K562 (cell line): ENCODE results near the gene E2F2. TPM values are rescaled to one million over a fixed set of nuclear protein-coding genes. Genes with fewer than 3 reads are reported as not detected.
A peak's percentile ranks its signal among the peaks of the same experiment; 100 is the strongest.

ENCODE experiments used
- DACH1 ChIP-seq: fragments of 450-650 bp; IDR thresholded peaks from 2 replicates; pipeline ENCODE4 v1.6.1; 2018; ENCODE audit not compliant: partially characterized antibody
- FUS ChIP-seq: fragments of 200-400 bp; formaldehyde crosslinking; optimal IDR thresholded peaks from 2 replicates; pipeline ENCODE3; 2017; ENCODE audit warnings: low read depth, low read length
- HSF4 ChIP-seq: fragments of 250-450 bp; sonication (Bioruptor Pico); IDR thresholded peaks from 2 replicates; pipeline ENCODE4 v2.1.2; 2022; ENCODE audit warnings: mild to moderate bottlenecking, moderate library complexity, borderline replicate concordance
- IRF9 ChIP-seq: fragments of 450-650 bp; IDR thresholded peaks from 2 replicates; pipeline ENCODE4 v1.6.1; 2016; ENCODE audit warnings: missing biosample characterization, missing genetic modification characterization
- MAFK ChIP-seq: IDR thresholded peaks from 2 replicates; pipeline ENCODE4 v1.6.1; 2011; ENCODE audit warnings: low read length, improper control_type of control experiment
- MBD1 ChIP-seq: fragments of 250-450 bp; sonication (Bioruptor Pico); IDR thresholded peaks from 2 replicates; pipeline ENCODE4 v1.8.0; 2022; ENCODE audit warnings: inconsistent platforms
- MCM2 ChIP-seq: fragments of 450-650 bp; IDR thresholded peaks from 2 replicates; pipeline ENCODE4 v1.6.1; 2017; ENCODE audit warnings: low read depth, mild to moderate bottlenecking
- MCM3 ChIP-seq: fragments of 450-650 bp; IDR thresholded peaks from 2 replicates; pipeline ENCODE4 v1.6.1; 2016
- MED1 ChIP-seq: sonication (generic); formaldehyde crosslinking; IDR thresholded peaks from 2 replicates; pipeline ENCODE4 v1.8.1; 2023; ENCODE audit warnings: missing genetic modification reagents, borderline replicate concordance
- NFIC ChIP-seq: fragments of 450-650 bp; IDR thresholded peaks from 2 replicates; pipeline ENCODE4 v1.6.1; 2017; ENCODE audit warnings: mild to moderate bottlenecking, inconsistent platforms
- SIN3A ChIP-seq, 2 experiments: fragments of 150-350 bp in 1 of 2; IDR thresholded peaks; 2 replicates each; pipeline ENCODE4 v1.6.1; 2011 to 2016; ENCODE audit warnings: borderline replicate concordance in 2 of 2, low read depth in 2 of 2, low read length in 2 of 2, mild to moderate bottlenecking in 2 of 2, moderate library complexity in 2 of 2; ENCODE audit not compliant: control insufficient read depth in 1 of 2
- STAT5A ChIP-seq: IDR thresholded peaks from 2 replicates; pipeline ENCODE4 v1.6.1; 2012; ENCODE audit warnings: low read length, inconsistent platforms, borderline replicate concordance
- STAT6 ChIP-seq: sonication (generic); formaldehyde crosslinking; IDR thresholded peaks from 2 replicates; pipeline ENCODE4 v1.8.1; 2023; ENCODE audit warnings: mild to moderate bottlenecking, missing genetic modification reagents
- TBL1XR1 ChIP-seq, 2 experiments: IDR thresholded peaks; 2 replicates each; pipeline ENCODE4 v1.6.1; 2012; ENCODE audit warnings: improper control_type of control experiment in 2 of 2, low read length in 2 of 2, mild to moderate bottlenecking in 1 of 2
- WHSC1 ChIP-seq: IDR thresholded peaks from one replicate; pipeline ENCODE4 v1.6.1; 2012; ENCODE audit warnings: low read length, control low read depth, inconsistent platforms
- ZNF384 ChIP-seq: IDR thresholded peaks from 2 replicates; pipeline ENCODE4 v1.6.1; 2012; ENCODE audit warnings: low read depth, low read length, improper control_type of control experiment
- ZNF436 ChIP-seq: fragments of 250-450, 450-650 bp; sonication (Bioruptor Pico); formaldehyde crosslinking; IDR thresholded peaks from 2 replicates; pipeline ENCODE4 v1.7.0; 2020; ENCODE audit warnings: mild to moderate bottlenecking
- ZNF75A ChIP-seq: fragments of 450-650 bp; formaldehyde crosslinking; IDR thresholded peaks from 2 replicates; pipeline ENCODE4 v1.4.0; 2020; ENCODE audit warnings: mild to moderate bottlenecking
- polyA plus RNA-seq, 8 experiments: library from polyadenylated mRNA; depleted of rRNA in 4 of 8; stranded (reverse) in 5 of 8; unstranded in 3 of 8; fragments of >200 nt; fragmentation: Nextera tagmentation in 2 of 8; fragmentation: Illumina TruSeq in 1 of 8; extraction: Ambion mirVana in 2 of 8; extraction: Trizol in 1 of 8; gene quantifications; 2 replicates each; pipeline versions ENCODE4 v1.2.1 to v1.2.3, GENCODE V29; 2011 to 2014; ENCODE audit warnings: inconsistent platforms in 1 of 8, missing spikeins in 1 of 8
- total RNA-seq, 7 experiments: library from RNA; depleted of rRNA in 6 of 7; stranded (reverse); fragments of >200 nt in 6 of 7; fragmentation: Illumina TruSeq in 2 of 7; extraction: Trizol in 2 of 7; gene quantifications; 2 replicates each; pipeline versions ENCODE4 v1.2.1 to v1.2.3, GENCODE V29; 2011 to 2021; ENCODE audit warnings: low replicate concordance in 1 of 7
- TF ChIP-seq, protein P1 (sequence below), 2 experiments: fragments of 200-800 bp in 1 of 2; sonication (Bioruptor generic) in 1 of 2; sonication (generic) in 1 of 2; formaldehyde crosslinking in 1 of 2; IDR thresholded peaks in 1 of 2; conservative IDR thresholded peaks in 1 of 2; 2 replicates each; pipeline versions ENCODE4 v1.5.0 to v1.6.1; 2016 to 2020; ENCODE audit warnings: missing compliant biosample characterization in 1 of 2, missing genetic modification characterization in 1 of 2, missing genetic modification reagents in 1 of 2
- TF ChIP-seq, protein P2 (sequence below): fragments of 450-650 bp; IDR thresholded peaks from 2 replicates; pipeline ENCODE4 v1.6.1; 2016

Gene E2F2
- total and polyA plus RNA-seq, 9 of the 15 experiments (the other 6 are each of a cell fraction or from before 2014, with no cell fraction given) = 3.1 to 25.3 (median 11.4) TPM

DNA sequence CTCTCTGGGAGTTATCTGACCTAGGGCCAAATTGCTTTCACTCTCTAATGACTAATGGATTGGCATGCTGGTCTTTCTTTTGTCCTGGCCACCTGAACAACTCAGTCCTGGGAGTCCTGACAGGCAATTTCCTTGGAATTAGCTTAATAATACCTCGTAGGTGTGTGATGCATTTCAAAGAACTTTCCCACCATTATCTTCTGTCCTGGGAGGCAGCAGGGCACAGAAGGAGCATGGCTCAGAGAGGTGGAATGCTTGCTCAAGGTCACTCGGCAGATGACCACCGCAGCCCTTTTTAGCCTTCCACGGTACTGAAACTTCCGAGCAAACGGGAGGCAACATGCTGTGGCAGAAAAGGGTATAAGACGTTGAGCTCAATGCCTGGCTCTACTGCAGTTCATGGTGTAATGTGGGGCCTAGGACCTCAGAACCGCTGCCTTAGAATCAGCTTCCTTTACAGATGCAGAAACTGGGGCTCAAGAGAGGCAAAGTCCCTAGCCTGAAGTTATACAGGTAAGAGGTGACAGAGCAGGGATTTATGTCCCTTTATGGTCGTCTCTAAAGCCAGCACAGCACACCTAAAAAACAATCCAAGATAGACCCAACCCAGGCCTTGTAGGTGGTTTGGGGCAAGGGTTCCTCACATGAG lies 25.1 kb upstream of the E2F2 start (continued):
- TF ChIP-seq, protein P1, sequence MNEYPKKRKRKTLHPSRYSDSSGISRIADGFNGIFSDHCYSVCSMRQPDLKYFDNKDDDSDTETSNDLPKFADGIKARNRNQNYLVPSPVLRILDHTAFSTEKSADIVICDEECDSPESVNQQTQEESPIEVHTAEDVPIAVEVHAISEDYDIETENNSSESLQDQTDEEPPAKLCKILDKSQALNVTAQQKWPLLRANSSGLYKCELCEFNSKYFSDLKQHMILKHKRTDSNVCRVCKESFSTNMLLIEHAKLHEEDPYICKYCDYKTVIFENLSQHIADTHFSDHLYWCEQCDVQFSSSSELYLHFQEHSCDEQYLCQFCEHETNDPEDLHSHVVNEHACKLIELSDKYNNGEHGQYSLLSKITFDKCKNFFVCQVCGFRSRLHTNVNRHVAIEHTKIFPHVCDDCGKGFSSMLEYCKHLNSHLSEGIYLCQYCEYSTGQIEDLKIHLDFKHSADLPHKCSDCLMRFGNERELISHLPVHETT (CRISPR knock-in tag; conservative IDR thresholded peaks at IDR 0.05 in 1 of 2, IDR thresholded peaks at IDR 0.05 in 1 of 2) = 0 out of 4 replicates have a peak, but pooled peaks of 1 of the 2 experiments have one; percentile 40
- TF ChIP-seq, protein P2, sequence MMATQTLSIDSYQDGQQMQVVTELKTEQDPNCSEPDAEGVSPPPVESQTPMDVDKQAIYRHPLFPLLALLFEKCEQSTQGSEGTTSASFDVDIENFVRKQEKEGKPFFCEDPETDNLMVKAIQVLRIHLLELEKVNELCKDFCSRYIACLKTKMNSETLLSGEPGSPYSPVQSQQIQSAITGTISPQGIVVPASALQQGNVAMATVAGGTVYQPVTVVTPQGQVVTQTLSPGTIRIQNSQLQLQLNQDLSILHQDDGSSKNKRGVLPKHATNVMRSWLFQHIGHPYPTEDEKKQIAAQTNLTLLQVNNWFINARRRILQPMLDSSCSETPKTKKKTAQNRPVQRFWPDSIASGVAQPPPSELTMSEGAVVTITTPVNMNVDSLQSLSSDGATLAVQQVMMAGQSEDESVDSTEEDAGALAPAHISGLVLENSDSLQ = peak; percentile 30; the same call in 1 of the 2 replicates
- TF ChIP-seq IRF9 (no peak), MCM2 (no peak), ZNF75A (CRISPR knock-in tag) (no peak), DACH1 (peak; percentile 16), MED1 (CRISPR knock-in tag) (no peak), MCM3 (no peak), TBL1XR1 (IDR thresholded peaks at IDR 0.05; ENCODE audit: low read length in 2 of 2) (0 out of 4 replicates have a peak, but pooled peaks of 1 of the 2 experiments have one; percentile 39), STAT5A (no peak), ZNF384 (no peak), WHSC1 (peak; percentile 56), MBD1 (CRISPR knock-in tag) (no peak), HSF4 (CRISPR knock-in tag) (no peak), ZNF436 (CRISPR knock-in tag) (no peak), NFIC (no peak), STAT6 (CRISPR knock-in tag) (no peak), FUS (no peak), SIN3A (IDR thresholded peaks at IDR 0.05; ENCODE audit: borderline replicate concordance in 2 of 2, control insufficient read depth in 1 of 2, low read depth in 2 of 2, low read length in 2 of 2) (peak in 1 of 2 experiments; percentile 33; a peak in 1 of 4 replicates), MAFK (peak; percentile 13; the same call in 1 of the 2 replicates)
